B cell (primary cell): Measurements from ENCODE around the gene IP6K2. TPM values are rescaled to one million over a fixed set of nuclear protein-coding genes. Genes with fewer than 3 reads are reported as not detected.
A peak's percentile ranks its signal among the peaks of the same experiment; 100 is the strongest.

Experiments
- ATAC-seq: fragments of 200-7000 bp; cut with Tn5 transposase; one replicate; pipeline ENCODE4 v1.10.0; 2021; ENCODE audit warnings: low read depth, mild to moderate bottlenecking, moderate number of reproducible peaks, moderate library complexity
- CTCF ChIA-PET: fragments of 350-600 bp; sonication (Branson Sonifier 250); formaldehyde crosslinking; loops from one replicate; lab custom pipeline; 2021; ENCODE audit warnings: antibody characterized with exemption, inconsistent platforms; lab: Charles Lee
- POLR2A ChIA-PET: fragments of 350-600 bp; sonication (Branson Sonifier 250); formaldehyde crosslinking; loops from one replicate; lab custom pipeline; 2021; ENCODE audit warnings: antibody characterized with exemption; lab: Charles Lee
- DNase-seq: peaks from one replicate; pipeline ENCODE4 v3.0.0; 2013
- H2AFZ ChIP-seq: 2 replicates; pipeline ENCODE4 v1.6.1; 2012; ENCODE audit warnings: mild to moderate bottlenecking, low read depth, low read length; ENCODE audit not compliant: insufficient read depth, poor library complexity, severe bottlenecking
- H3K27ac ChIP-seq, 2 donors: 1 replicate in 1 of 2; 2 replicates in 1 of 2; pipeline ENCODE4 v1.5.1; 2012 to 2013; ENCODE audit warnings: low read length in 2 of 2, mild to moderate bottlenecking in 2 of 2, moderate library complexity in 1 of 2
- H3K27me3 ChIP-seq, 4 experiments: fragments of 200-600 bp in 1 of 4; sonication (generic) in 1 of 4; replicated peaks in 1 of 4; 1 replicate in 2 of 4; 2 replicates in 2 of 4; pipeline versions ENCODE4 v1.6.1 to v1.7.0; 2013 to 2016; ENCODE audit warnings: low read length in 3 of 4, mild to moderate bottlenecking in 2 of 4, mixed read lengths in 1 of 4, moderate library complexity in 1 of 4; ENCODE audit not compliant: insufficient read depth in 4 of 4, control insufficient read depth in 3 of 4; ENCODE audit errors: control extremely low read depth in 1 of 4
- H3K36me3 ChIP-seq, 2 experiments: replicated peaks in 1 of 2; 1 replicate in 1 of 2; 2 replicates in 1 of 2; pipeline versions ENCODE4 v1.6.1 to v1.7.1; 2013; ENCODE audit warnings: low read length in 1 of 2; ENCODE audit not compliant: insufficient read depth in 2 of 2, control insufficient read depth in 1 of 2; ENCODE audit errors: control extremely low read depth in 1 of 2, extremely low read depth in 1 of 2
- H3K4me1 ChIP-seq, 2 donors: fragments of 200-600 bp in 1 of 2; sonication (generic) in 1 of 2; 1 replicate in 1 of 2; 2 replicates in 1 of 2; pipeline versions ENCODE4 v1.5.1 to v1.6.1; 2013 to 2017; ENCODE audit warnings: low read length in 2 of 2; ENCODE audit not compliant: control insufficient read depth in 2 of 2, insufficient read depth in 2 of 2
- H3K4me2 ChIP-seq: replicated peaks from 2 replicates; pipeline ENCODE3; 2012; ENCODE audit warnings: mild to moderate bottlenecking, low read depth, low read length; ENCODE audit not compliant: poor library complexity, severe bottlenecking
- H3K4me3 ChIP-seq, 5 experiments: fragments of 200-600 bp in 1 of 5; sonication (generic) in 1 of 5; 1 replicate in 3 of 5; 2 replicates in 2 of 5; pipeline versions ENCODE4 v1.5.1 to v1.7.0; 2011 to 2016; ENCODE audit warnings: low read length in 4 of 5, mild to moderate bottlenecking in 4 of 5, low read depth in 2 of 5, control low read depth in 1 of 5, moderate library complexity in 1 of 5; ENCODE audit not compliant: insufficient read depth in 1 of 5; ENCODE audit errors: control extremely low read depth in 1 of 5, extremely low read depth in 1 of 5
- H3K79me2 ChIP-seq: fragments of 200-600 bp; sonication (generic); one replicate; pipeline ENCODE4 v1.6.0; 2016; ENCODE audit warnings: low read length; ENCODE audit not compliant: control insufficient read depth, insufficient read depth
- H3K9ac ChIP-seq: fragments of 200-600 bp; sonication (generic); 2 replicates; pipeline ENCODE4 v1.6.1; 2017; ENCODE audit warnings: mild to moderate bottlenecking, low read length, moderate library complexity
- H3K9me3 ChIP-seq, 3 donors: one replicate each; pipeline versions ENCODE4 v1.6.1 to v1.7.1; 2013; ENCODE audit warnings: low read length in 2 of 3; ENCODE audit not compliant: control insufficient read depth in 2 of 3, insufficient read depth in 1 of 3; ENCODE audit errors: control extremely low read depth in 1 of 3
- H4K20me1 ChIP-seq: 2 replicates; pipeline ENCODE4 v1.6.0; 2012; ENCODE audit warnings: mild to moderate bottlenecking, low read length; ENCODE audit not compliant: insufficient read depth, control insufficient read depth, poor library complexity, severe bottlenecking
- H3K27ac Mint-ChIP-seq: one replicate; pipeline ENCODE4 v1.8.0; 2021; ENCODE audit warnings: mixed read lengths
- H3K27me3 Mint-ChIP-seq: one replicate; pipeline ENCODE4 v1.8.0; 2021; ENCODE audit warnings: mixed read lengths
- H3K4me1 Mint-ChIP-seq: one replicate; pipeline ENCODE4 v1.8.0; 2021; ENCODE audit warnings: mixed read lengths
- H3K4me3 Mint-ChIP-seq: one replicate; pipeline ENCODE4 v1.8.0; 2021; ENCODE audit warnings: mixed read lengths
- H3K9me3 Mint-ChIP-seq: one replicate; pipeline ENCODE4 v1.8.0; 2022; ENCODE audit warnings: mixed read lengths; ENCODE audit not compliant: insufficient read depth
- EZH2 ChIP-seq: IDR thresholded peaks from 2 replicates; pipeline ENCODE4 v1.6.1; 2012; ENCODE audit warnings: borderline replicate concordance, low read depth, mild to moderate bottlenecking, moderate library complexity, low read length; ENCODE audit not compliant: insufficient read depth, poor library complexity, severe bottlenecking
- WGBS: methylation state at CpG from one replicate; pipeline ENCODE4 v1.1.5; 2013; ENCODE audit warnings: missing lambda C conversion rate; ENCODE audit not compliant: insufficient coverage; 5-methylcytosine and 5-hydroxymethylcytosine counted together
- intact Hi-C: fragments of 100-400 bp; cut with micrococcal nuclease; formaldehyde crosslinking; loops from one replicate; pipeline ENCODE4 v1.10.0; 2022
- polyA plus RNA-seq: library from polyadenylated mRNA; depleted of rRNA; stranded (reverse); fragments of >200 nt; gene quantifications from 2 replicates; pipeline ENCODE4 v1.2.3, GENCODE V29; 2012
- total RNA-seq, 2 donors: library from RNA; stranded (reverse); fragments of 120-200 nt in 1 of 2; gene quantifications; 1 replicate in 1 of 2; 2 replicates in 1 of 2; pipeline versions ENCODE4 v1.2.3 to v1.2.4, GENCODE V29; 2013 to 2022
- TF ChIP-seq, protein P1 (sequence below): fragments of 200-600 bp; IDR thresholded peaks from one replicate; pipeline ENCODE4 v1.8.0; 2022; ENCODE audit warnings: antibody characterized with exemption, mild to moderate bottlenecking

Gene IP6K2
- total and polyA plus RNA-seq, 2 donors (not counting 1 experiment from before 2014, with no cell fraction given): 132 to 140 TPM

DNA sequence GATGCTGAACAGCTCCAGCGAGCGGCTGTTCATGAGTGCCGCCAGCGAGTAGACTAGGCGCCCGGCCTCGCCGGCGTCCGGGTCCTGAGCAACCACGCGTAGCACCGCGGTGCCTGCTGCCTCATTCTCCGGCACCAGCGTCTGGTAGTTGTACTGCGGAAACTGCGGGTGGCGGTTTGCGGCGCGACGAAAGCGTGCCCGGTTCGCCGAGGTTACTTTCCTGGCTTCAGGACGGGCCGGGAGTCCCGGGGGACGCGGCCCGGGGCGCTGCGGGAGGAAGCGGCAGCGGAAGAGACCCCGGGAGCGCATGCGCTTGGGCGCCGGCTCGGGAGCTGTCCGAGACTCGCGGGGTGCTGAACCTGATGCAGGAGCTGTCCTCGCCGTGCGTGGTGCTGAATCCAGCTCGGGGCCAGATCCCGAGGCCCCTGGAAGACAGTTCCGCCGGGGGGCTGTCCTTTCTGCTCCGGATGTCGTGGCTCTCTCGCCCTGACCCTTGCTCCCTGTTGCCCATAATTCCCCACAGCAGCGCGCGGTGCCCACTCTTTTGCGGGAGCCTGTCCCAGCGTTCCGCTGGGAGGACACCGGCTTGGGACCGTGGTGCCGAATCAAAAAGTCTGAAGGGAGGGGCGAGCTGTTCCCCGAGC, 55.4 kb downstream of the IP6K2 start:
- H3K27me3 ChIP-seq: peaks cover 0 to 65% (median 16%) of the 10 kb centered on the region in 4 experiments
- intact Hi-C loops: loop anchor here (1.0 kb wide), 1 partner anchor 26 kb away; the partner anchor contains the start of gene SLC26A6
- peak; percentile 86 for DNase-seq
- H3K9ac ChIP-seq: peak overlapping the region; percentile 52
- Mint-ChIP-seq H3K27ac (no peak overlapping the region), H3K9me3 (no peaks in the 10 kb centered on the region), H3K27me3 (peaks cover 17% of the 10 kb centered on the region), H3K4me3 (peak overlapping the region; percentile 73), H3K4me1 (peaks cover 30% of the 10 kb centered on the region)
- H3K36me3 ChIP-seq: no peaks in the 10 kb centered on the region
- ChIA-PET CTCF (interaction anchor here (1.2 kb wide), 1 partner anchor 25 kb away, joined by 5 read pairs; the partner anchor contains the start of gene NCKIPSD), POLR2A (interaction anchor here (0.5 kb wide), 1 partner anchor 257 kb away, joined by 3 read pairs; no protein-coding TSS in a partner anchor)
- TF ChIP-seq EZH2: no peak
- TF ChIP-seq, protein P1, sequence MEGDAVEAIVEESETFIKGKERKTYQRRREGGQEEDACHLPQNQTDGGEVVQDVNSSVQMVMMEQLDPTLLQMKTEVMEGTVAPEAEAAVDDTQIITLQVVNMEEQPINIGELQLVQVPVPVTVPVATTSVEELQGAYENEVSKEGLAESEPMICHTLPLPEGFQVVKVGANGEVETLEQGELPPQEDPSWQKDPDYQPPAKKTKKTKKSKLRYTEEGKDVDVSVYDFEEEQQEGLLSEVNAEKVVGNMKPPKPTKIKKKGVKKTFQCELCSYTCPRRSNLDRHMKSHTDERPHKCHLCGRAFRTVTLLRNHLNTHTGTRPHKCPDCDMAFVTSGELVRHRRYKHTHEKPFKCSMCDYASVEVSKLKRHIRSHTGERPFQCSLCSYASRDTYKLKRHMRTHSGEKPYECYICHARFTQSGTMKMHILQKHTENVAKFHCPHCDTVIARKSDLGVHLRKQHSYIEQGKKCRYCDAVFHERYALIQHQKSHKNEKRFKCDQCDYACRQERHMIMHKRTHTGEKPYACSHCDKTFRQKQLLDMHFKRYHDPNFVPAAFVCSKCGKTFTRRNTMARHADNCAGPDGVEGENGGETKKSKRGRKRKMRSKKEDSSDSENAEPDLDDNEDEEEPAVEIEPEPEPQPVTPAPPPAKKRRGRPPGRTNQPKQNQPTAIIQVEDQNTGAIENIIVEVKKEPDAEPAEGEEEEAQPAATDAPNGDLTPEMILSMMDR: no peak
- H3K9me3 ChIP-seq: peaks cover 0 to 45% (median 0%) of the 10 kb centered on the region in 3 donors
- WGBS: 3% methylated on average over 67 of the region's 67 CpGs
- no peak overlapping the region for H3K27ac ChIP-seq
- no peak overlapping the region for H2AFZ ChIP-seq
- H3K4me3 ChIP-seq: peak overlapping the region in 4 of 5 experiments; percentile 26 to 63 (median 49)
- ATAC-seq: peak; percentile 56
- peaks cover 29 to 40% of the 10 kb centered on the region in 2 donors for H3K4me1 ChIP-seq
- peaks cover 9% of the 10 kb centered on the region for H4K20me1 ChIP-seq
- no peaks in the 10 kb centered on the region for H3K79me2 ChIP-seq
- peak overlapping the region; percentile 80 for H3K4me2 ChIP-seq
